GM19351 (cell line): ENCODE results near the gene ANKRD10.

ENCODE experiments used
- ATAC-seq: cut with Tn5 transposase; IDR thresholded peaks from one replicate; pipeline ENCODE4 v1.9.1; 2021; ENCODE audit warnings: mild to moderate bottlenecking, moderate library complexity; ENCODE audit not compliant: unreplicated experiment

ANKRD10 gene

DNA sequence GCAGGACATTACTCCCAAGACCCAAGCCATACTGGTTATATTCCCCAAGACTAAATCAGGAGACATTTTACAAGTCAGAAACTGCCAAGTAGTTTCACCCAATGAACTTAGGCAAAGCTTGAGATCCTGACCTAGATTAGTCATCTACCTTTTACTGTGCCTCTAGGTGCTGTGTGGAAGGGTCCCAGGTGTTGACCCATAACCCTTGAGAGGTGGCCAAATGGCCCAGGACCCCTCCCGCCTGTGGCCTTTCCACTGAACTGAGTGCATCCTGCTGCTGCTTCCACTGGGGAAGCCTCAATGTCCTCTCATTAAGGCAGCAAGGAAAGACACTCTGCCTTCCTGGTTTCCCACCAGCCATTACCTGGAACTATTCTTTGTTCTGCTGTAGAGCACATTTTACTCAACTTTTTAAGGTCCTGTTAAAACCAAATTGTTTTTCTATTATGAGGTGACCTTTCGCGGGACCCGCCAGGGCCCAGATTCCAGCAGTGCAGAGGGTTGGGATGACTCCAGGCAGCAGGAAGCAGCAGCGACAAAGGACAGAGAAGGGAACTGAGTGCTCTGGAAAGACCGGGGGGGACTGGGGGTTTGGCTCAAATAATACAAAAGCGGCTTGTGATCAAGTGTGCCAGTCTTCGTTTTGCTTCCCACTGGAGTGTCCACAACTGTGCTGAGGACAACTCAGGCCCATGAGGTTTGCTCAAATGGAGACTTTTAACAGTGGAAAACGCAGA is 27.1 kb downstream of the ANKRD10 start:
- ATAC-seq = no peak

- no peak for ATAC-seq
Observed at GRCh38 chr13:110886870-110887596, 27.8 kb downstream of the ANKRD10 start.

DNA sequence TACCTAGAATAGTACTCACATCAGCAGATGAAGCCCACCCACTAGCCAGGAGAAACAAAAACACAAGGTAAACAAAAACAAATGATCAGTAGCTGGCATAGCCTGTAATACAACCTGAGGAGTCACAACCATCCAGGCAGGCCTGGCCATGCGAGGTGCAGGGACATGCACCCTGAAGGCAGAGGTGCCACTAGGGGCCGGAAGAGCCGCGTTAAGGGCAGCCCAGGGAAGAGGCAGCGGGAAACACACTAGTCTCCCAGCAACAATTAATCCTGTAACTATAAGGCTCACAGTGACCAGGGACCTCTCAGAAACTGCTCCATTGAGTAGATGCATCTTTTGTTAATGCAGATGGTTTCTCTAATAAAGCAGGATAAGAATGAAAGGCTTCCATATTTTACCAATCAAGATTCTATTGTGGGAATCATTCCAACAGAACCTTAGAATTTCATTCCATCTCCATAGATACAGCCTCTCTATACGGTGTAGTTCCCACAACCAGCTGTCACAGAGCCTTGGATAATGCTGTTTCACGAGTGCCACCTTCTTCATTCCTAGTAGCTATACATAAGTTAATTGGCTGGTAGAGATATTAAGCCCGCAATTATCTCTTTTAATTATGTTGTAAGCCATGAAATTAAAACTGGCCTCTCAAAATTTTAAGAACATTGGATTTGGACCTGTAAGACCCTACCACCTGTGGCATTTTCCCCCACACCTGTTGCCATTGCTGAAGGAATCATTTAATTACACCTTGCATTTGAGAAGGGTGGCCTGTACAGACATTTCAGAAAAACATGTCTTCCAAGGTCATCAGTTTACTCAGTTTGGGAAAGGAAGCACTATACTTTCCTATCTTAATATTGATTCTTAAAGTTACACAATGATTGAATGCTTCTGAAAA is 28.7 kb downstream of the ANKRD10 start:
- ATAC-seq = no peak

DNA sequence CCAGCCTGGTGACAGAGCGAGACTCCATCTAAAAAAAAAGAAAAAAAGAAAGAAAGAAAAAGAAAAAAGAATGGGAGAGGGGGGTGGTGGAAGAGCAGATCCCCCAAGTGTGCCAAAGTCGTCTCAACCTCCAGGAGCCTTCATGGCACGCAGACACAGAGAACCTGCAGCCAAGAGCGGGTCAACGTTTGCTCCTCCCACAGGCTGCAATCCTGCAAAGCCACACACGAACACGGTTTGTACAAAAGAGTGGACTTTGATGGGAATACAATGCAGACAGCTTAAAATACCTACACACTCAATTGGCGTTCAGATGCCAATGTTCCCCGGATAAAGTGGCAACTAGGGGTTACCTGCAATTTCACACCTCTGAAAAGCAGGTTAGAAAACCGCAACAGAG is 29.4 kb downstream of the ANKRD10 start:
- ATAC-seq = no peak

- ATAC-seq = no peak
Observed at GRCh38 chr13:110884517-110884916, 30.4 kb downstream of the ANKRD10 start.

DNA sequence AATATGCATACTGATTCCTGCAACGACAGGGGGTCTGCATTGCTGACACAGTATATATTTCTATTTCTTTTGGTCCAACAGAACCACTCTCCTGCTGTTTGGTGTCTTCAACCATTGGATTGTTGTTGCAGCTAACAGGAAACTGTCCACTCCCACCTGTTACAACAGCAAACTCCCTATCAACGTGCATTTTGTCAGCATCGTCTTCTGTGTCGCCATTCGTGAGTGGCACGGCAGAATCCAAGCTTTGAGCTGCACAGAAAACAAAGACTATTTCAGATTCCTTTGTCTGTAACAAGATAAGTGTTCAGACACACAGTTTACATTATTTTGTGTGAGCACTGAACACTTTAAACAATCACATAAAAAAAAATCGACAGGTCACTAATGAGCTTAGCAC is 31.3 kb downstream of the ANKRD10 start:
- no peak for ATAC-seq

GRCh38 chr13:110882972-110883371 is 31.9 kb downstream of the ANKRD10 start:
- ATAC-seq = no peak

DNA sequence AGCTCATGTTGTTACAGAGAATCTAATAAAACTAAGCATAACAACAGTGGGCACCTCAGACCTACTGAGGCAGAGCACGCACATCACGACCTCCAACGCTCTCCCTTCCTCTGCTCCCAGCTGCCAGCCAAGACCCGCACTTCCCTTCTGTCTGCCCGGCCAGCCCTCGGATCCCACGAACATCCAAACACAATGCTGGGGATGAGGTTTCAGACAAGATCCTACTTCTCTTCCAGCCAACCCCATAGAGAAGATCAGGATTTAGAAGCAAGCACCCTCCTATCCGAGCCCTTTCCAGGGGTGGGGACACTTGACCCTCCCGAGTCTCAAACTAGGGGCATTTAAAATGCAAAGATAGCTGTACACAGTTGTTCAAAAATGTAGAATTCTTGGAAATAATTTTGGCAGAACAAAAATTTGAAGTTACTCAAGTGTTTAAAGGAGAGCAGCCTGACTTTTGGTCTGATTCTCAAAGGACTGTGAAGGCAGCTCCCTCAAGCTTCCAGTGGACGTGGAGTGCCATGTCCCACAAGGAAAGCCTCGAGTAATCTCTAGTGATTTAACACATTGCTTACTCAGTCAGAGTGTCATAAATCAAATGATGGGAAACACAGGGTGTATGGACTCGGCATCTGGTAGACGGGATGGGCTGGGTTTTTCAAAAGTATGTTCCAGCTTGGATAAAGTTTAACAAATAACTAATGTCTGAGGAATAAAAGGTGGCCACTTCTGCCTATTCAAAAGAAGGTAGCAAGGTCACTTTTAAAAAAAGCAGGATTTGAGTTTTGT is 32.8 kb downstream of the ANKRD10 start:
- ATAC-seq = no peak

DNA sequence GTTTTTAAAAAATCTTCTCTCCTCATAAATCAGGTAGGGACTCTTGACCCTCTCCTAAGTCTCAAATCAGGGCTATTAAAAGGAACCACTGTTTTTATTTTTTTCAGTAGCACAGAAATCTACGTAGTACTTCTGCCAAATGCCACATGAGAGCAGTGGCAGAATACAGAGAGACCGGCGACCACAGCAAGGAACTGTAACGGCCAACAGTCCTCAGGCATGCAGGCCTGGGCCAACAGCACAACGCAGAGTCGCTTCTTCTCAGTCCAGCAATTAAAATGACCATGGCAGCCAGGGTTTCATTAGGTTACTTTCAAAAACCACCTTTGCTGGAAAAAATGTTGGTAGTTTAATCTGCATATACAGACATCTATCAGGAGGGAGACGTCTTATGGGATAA is 34.2 kb downstream of the ANKRD10 start:
- ATAC-seq = no peak

DNA sequence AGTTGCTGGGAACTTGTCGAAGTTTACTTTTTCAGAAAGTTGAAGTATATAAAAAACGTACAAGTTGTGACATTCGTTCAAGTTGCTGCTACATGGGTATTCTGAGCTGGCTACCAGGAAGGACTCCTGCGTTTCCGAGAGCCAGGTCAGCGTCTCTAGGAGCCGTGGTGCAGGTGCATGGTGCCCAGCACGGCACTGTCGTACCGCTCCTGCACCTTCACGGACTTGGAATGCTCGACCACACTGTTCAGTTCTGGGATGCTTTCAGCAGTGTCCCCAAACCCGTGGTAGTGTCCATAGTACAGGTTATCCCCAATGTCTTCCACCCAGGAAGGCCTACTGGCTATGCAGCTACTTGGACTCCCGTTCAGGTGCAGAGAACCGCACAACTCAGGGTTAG is 35.4 kb downstream of the ANKRD10 start:
- no peak for ATAC-seq

DNA sequence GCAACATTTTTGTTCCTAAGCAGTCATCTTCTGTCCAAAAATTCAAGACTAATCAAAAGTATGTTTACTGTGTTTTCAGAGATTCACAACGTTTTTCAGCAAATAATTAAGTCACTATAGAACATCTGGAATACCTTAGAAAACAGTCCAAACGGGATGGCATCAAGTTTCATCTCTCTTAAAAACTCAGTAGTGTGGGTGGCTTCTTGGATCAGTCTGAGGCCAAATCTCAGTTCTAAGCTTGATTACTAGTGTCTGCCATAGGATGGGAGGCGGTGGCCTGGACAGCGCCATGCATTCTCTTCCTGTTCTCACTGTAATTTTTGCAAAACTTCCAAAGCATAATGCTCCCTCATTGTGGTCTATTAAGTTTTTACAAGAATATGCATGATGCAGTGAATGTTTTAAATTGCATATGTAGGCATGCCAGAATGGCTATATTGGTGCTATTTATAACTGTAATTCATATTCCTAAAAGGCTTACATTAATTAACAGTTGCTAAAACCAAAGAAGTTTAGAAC is 37.1 kb downstream of the ANKRD10 start:
- no peak for ATAC-seq

DNA sequence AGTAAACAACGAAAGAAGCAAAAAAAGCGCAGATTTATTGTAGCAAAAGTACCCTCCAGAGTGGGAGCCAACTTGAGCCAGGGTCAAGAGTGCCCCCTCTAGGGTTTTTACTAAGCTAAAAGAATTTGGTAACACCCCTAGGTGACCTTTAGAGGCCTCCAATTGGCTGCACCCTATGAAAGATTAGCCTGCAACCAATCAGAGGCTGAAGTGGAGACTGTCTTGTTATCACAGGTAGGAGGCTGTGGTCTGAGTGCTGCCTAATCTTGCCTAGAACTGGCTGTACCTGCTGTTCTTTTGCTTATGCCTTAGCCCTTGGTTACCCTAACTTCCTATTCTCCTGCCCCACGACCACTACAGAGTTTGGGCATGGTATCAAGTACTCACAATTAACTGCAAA is 38.3 kb downstream of the ANKRD10 start:
- no peak for ATAC-seq

DNA sequence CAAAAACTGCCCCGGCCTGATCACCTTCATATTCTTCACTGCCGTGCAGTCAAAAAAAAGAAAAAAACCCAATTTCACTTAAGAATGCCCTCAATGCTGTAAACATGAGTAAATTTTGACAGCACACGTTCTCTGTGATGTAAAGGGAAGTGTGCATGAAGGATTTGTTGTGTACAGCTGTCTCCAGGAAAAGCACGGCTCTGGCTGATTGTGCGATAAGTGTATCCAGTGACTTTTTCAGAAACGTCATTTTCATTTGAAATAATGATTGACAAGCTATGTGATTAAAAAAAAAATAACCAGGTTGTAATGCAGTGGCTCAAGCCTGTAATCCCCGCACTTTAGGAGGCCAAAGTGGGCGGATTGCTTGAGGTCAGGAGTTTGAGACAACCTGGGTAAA is 39.6 kb downstream of the ANKRD10 start:
- ATAC-seq = no peak

DNA sequence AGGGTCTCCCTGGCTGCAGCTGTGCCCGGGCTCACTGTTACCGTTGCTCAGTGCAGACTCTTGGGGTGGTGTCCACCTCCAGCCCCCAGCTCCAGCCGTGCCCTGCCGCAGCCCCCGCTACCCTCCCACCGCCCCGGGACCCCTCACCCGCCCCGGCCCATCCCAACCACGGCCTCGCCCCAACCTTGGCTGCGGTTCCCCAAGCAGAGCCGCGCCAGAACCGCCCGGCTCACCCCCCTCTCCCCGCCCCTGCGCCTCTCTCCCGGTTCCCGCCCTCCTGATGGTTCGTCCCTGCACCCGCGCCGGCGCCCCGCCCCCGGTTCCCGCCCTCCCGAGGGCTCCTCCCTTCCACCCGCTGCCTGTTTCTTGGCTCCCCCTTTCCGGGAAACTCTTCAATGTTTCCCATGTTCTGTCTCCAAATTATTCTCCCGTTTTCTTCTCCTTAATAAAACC is 40.3 kb downstream of the ANKRD10 start:
- no peak for ATAC-seq

- ATAC-seq = no peak
Observed at GRCh38 chr13:110873639-110874507, 41.0 kb downstream of the ANKRD10 start.

GRCh38 chr13:110872768-110873638 is 41.9 kb downstream of the ANKRD10 start:
- no peak for ATAC-seq

GRCh38 chr13:110872034-110872767 is 42.7 kb downstream of the ANKRD10 start:
- ATAC-seq = no peak
